HL-60 (cell line): ENCODE results near the gene FOXN1.

ENCODE experiments used
- GABPA ChIP-seq: IDR thresholded peaks from 2 replicates; pipeline ENCODE4 v1.6.1; 2012; ENCODE audit warnings: low read depth
- POLR2AphosphoS5 ChIP-seq: IDR thresholded peaks from 2 replicates; pipeline ENCODE4 v1.6.1; 2012; ENCODE audit warnings: low read depth
- REST ChIP-seq: IDR thresholded peaks from 2 replicates; pipeline ENCODE4 v1.6.1; 2012; ENCODE audit warnings: low read depth; ENCODE audit not compliant: insufficient replicate concordance
- TF ChIP-seq, protein P1 (sequence below): IDR thresholded peaks from one replicate; pipeline ENCODE4 v1.5.1; 2011; ENCODE audit warnings: low read length, control low read depth, inconsistent platforms; ENCODE audit not compliant: insufficient read depth

GRCh38 chr17:28475151-28475900 lies 30.8 kb upstream of the FOXN1 start:
- TF ChIP-seq, protein P1, sequence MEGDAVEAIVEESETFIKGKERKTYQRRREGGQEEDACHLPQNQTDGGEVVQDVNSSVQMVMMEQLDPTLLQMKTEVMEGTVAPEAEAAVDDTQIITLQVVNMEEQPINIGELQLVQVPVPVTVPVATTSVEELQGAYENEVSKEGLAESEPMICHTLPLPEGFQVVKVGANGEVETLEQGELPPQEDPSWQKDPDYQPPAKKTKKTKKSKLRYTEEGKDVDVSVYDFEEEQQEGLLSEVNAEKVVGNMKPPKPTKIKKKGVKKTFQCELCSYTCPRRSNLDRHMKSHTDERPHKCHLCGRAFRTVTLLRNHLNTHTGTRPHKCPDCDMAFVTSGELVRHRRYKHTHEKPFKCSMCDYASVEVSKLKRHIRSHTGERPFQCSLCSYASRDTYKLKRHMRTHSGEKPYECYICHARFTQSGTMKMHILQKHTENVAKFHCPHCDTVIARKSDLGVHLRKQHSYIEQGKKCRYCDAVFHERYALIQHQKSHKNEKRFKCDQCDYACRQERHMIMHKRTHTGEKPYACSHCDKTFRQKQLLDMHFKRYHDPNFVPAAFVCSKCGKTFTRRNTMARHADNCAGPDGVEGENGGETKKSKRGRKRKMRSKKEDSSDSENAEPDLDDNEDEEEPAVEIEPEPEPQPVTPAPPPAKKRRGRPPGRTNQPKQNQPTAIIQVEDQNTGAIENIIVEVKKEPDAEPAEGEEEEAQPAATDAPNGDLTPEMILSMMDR: no peak
- TF ChIP-seq REST (no peak), POLR2AphosphoS5 (no peak), GABPA (no peak)
